AG10803 (cell line): ENCODE measurements around the gene LIX1L.
A peak's percentile ranks its signal among the peaks of the same experiment; 100 is the strongest.
"Not testable (repeated sequence)": the region's sequence is repeated elsewhere in the genome, so short reads cannot be mapped to it uniquely, and the experiment has no call there.

Experiments
- DNase-seq: peaks from one replicate; pipeline ENCODE4 v3.0.0; 2010; ENCODE audit warnings: low read depth
- H3K4me3 ChIP-seq: 2 replicates; pipeline ENCODE4 v1.5.1; 2011; ENCODE audit warnings: mild to moderate bottlenecking, low read length, control low read depth
- CTCF ChIP-seq: conservative IDR thresholded peaks from 2 replicates; pipeline ENCODE4 v1.5.1; 2011; ENCODE audit warnings: mild to moderate bottlenecking, low read length, control low read depth, inconsistent platforms

Gene LIX1L

DNA sequence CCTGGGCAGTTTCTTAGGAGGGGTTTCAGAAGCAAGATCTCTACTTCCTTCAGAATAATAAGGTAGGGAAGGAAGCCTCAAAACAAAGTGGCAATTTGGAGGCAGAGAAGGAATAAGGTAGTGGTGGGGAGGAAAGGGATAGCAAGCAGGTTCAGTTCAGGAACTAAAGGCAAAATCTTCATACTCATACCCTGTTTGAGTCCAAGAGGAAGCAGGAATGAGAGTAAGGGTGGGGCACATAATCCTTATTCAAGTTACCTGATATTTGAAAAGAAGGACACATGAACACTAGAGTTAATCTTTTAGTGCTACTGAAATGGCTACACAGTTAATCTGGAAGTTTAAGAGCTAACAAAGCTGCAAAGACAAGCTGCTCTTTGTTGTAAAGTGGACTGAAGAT lies 22.1 kb downstream of the LIX1L start:
- TF ChIP-seq CTCF, result no peak
- H3K4me3 ChIP-seq, result no peak overlapping the region
- no peak for DNase-seq

DNA sequence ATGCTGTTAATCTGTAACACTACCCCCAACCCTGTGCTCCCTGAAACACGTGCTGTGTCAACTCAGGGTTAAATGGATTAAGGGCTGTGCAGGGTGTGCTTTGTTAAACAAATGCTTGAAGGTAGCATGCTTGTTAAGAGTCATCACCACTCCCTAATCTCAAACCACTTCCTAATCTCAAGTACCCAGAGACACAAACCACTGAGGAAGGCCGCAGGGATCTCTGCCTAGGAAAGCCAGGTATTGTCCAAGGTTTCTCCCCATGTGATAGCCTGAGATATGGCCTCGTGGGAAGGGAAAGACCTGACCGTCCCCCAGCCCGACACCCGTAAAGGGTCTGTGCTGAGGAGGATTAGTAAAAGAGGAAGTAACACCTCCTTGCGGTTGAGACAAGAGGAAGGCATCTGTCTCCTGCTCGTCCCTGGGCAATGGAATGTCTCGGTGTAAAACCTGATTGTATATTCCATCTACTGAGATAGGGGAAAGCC lies 25.3 kb downstream of the LIX1L start:
- not testable (repeated sequence) for H3K4me3 ChIP-seq, DNase-seq

- H3K4me3 ChIP-seq, result peak overlapping the region; percentile 86
- no peak for TF ChIP-seq CTCF
- no peak for DNase-seq
These were observed 29.7 kb downstream of the LIX1L start for GRCh38 chr1:145927916-145928643.

GRCh38 chr1:145927063-145927886 lies 30.5 kb downstream of the LIX1L start, which contains the start of gene RBM8A:
Gene RBM8A, minus strand, starts transcription at chr1:145927484. Its CDS starts 58 bp downstream, at chr1:145927426.
- peak; percentile 76 for TF ChIP-seq CTCF
- H3K4me3 ChIP-seq, result peak within 1 kb of the TSS; percentile 86
- peak; percentile 98 for DNase-seq

DNA sequence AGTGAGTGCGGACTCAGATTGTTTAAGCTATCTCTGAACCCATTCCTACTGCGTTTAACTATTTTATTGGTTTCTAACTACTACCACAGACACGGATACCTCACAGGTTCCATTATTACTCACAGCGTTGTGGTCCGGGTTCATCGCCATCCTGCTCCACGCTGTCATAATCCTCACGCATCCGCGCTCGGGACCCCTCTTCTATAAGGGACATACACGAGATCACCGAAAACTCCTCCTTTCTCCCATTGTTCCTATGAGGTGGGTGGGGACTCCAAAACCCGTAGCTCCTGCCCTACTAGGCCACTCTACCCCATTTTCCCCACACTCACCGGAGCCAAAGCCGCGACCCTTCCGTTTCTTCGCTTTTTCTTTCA lies 31.1 kb downstream of the LIX1L start:
- peak overlapping the region; percentile 86 for H3K4me3 ChIP-seq
- no peak for DNase-seq
- TF ChIP-seq CTCF, result no peak

DNA sequence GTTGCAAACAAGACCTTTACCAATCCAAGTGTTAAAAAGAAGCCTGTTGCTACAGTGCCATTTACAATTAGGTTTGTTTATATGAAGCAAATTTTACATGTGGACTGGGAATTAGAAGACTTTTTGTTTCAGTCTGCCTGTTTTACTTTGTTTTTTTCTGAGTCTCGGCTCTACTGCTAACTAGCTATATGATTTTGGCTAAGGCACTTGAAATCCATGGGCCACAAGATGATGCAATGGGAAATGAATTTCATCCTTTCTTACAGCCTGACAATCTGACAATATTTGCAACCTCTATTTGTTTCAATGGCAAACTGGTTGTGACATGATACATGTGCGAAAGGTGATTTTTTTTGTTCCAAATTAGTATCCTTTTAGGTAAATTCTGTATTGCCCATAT lies 35.6 kb downstream of the LIX1L start:
- peak; percentile 50 for DNase-seq
- TF ChIP-seq CTCF, result no peak
- no peak overlapping the region for H3K4me3 ChIP-seq

DNA sequence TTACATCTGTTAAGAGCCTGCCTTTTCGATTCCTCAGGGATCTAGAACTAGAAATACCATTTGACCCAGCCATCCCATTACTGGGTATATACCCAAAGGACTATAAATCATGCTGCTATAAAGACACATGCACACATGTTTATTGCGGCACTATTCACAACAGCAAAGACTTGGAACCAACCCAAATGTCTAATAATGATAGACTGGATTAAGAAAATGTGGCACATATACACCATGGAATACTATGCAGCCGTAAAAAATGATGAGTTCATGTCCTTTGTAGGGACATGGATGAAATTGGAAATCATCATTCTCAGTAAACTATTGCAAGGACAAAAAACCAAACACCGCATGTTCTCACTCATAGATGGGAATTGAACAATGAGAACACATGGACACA lies 37.5 kb downstream of the LIX1L start:
- H3K4me3 ChIP-seq, DNase-seq: not testable (repeated sequence)
